GM13977 (cell line): ENCODE data around the gene CHST2.

Source experiments
- DNase-seq: peaks from one replicate; pipeline ENCODE4 v3.0.0; 2012; ENCODE audit warnings: low spot score
- CTCF ChIP-seq: IDR thresholded peaks from 2 replicates; pipeline ENCODE4 v1.5.1; 2012; ENCODE audit warnings: mild to moderate bottlenecking, control low read depth; ENCODE audit not compliant: insufficient read depth; ENCODE audit errors: extremely low read depth, missing control alignments
- in situ Hi-C: fragments of 300-500 bp; cut with MboI; formaldehyde crosslinking; loops from one replicate; pipeline ENCODE4 v1.12.0; 2022; ENCODE audit warnings: low sequenced_read_pairs, low pct_unique_long_range_greater_than_20kb, mixed read lengths, inconsistent platforms; ENCODE audit not compliant: unreplicated experiment

CHST2 gene

GRCh38 chr3:143099690-143100089 is 19.9 kb upstream of the CHST2 start:
- TF ChIP-seq CTCF = no peak
- DNase-seq = no peak
- in situ Hi-C loops = no loop called here

DNA sequence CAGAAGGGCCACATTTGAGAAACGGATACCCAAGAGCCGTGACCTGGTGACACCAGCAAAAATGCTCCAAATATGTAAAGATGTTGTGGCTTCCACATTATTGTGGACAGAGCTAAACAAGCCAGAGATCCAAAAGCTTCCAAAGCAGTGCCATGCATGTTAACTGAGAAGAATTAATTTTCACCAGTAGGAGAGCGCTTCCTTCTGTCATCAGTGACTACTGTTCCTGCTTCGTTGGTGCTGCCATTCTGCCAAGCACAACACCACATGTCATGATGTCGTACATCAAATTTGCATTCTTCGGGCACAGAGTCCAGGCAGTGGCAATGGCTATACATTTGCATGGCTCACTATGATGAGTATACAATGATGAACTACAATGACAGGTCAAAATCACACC is 19.1 kb upstream of the CHST2 start:
- no peak for TF ChIP-seq CTCF
- no peak for DNase-seq
- in situ Hi-C loops = no loop called here

DNA sequence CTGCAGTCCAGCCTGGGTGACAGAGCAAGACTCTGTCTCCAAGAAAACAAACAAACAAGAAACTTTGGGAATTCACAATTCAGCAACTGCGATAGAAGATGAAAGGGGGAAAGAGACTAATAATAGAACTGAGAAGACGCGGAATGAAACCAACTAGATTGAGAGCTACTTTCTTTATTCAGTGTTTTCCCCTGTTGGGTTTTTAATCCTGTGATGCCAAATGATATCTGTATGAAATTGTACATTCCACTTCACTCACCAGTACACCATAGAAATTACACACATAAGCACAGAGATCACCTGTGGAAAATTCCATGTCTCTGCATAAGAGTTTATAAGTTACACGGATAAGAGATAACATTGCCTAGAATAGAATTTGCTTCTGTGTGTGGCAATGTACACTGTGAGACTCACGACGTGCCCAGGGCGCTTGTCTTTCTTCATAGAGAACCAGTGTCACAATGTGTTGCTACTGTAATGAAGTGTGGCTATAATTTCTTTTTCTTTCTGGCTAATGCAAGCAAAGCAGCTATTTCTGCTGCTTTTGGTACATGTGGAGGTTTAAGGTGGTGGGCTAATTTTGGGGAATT is 17.7 kb upstream of the CHST2 start:
- no peak for DNase-seq
- TF ChIP-seq CTCF = no peak
- in situ Hi-C loops = no loop called here

- no peak for DNase-seq
- in situ Hi-C loops = no loop called here
- TF ChIP-seq CTCF = no peak
Observed at GRCh38 chr3:143103652-143104051, 15.9 kb upstream of the CHST2 start.

GRCh38 chr3:143105170-143105569 is 14.4 kb upstream of the CHST2 start:
- TF ChIP-seq CTCF = no peak
- in situ Hi-C loops = no loop called here
- DNase-seq = no peak

DNA sequence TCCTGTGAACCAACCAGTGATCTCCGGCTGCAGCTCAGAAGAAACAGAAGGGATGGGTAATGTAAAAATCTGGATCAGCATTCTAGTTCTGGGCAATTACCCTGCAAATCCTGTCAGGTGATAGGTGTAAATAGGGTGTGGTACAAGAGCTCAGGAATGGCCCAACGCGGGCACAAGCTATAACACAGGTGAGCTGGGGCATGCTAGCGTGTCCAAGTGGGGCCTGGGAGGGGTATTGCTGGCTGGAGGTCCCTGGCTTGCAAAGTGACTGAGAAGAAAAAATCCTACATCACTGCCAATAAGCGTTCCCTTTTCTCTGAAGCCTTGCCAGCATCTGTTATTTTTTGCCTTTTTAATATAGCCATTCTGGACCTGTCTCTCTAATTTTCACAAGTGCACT is 9.7 kb upstream of the CHST2 start:
- TF ChIP-seq CTCF = no peak
- DNase-seq = no peak
- in situ Hi-C loops = no loop called here

- no peak for TF ChIP-seq CTCF
- DNase-seq = no peak
- in situ Hi-C loops = no loop called here
Observed at GRCh38 chr3:143110371-143110770, 9.2 kb upstream of the CHST2 start.
